CD14-positive monocyte (primary cell): ENCODE measurements around the gene HOXA5. TPM values are rescaled to one million over a fixed set of nuclear protein-coding genes. Genes with fewer than 3 reads are reported as not detected.

Source experiments
- DNase-seq, 3 donors: peaks; one replicate each; pipeline ENCODE4 v3.0.0-alpha.2; 2011 to 2022
- H2AFZ ChIP-seq: 2 replicates; pipeline ENCODE4 v1.6.0; 2012; ENCODE audit warnings: mild to moderate bottlenecking, low read depth, low read length, inconsistent platforms; ENCODE audit not compliant: insufficient read depth, poor library complexity, severe bottlenecking
- H3K27ac ChIP-seq, 2 donors: 1 replicate in 1 of 2; 2 replicates in 1 of 2; pipeline ENCODE4 v1.5.1; 2012 to 2013; ENCODE audit warnings: low read length in 2 of 2, control low read depth in 1 of 2, inconsistent platforms in 1 of 2, low read depth in 1 of 2, mild to moderate bottlenecking in 1 of 2
- H3K27me3 ChIP-seq, 2 donors: one replicate each; pipeline versions ENCODE4 v1.6.0 to v1.6.1; 2011 to 2013; ENCODE audit warnings: low read length in 2 of 2; ENCODE audit not compliant: control insufficient read depth in 2 of 2, insufficient read depth in 2 of 2
- H3K36me3 ChIP-seq, 2 donors: replicated peaks in 1 of 2; 1 replicate in 1 of 2; 2 replicates in 1 of 2; pipeline versions ENCODE4 v1.5.1 to v1.6.1; 2012 to 2013; ENCODE audit warnings: low read length in 2 of 2, control low read depth in 1 of 2, inconsistent platforms in 1 of 2, mild to moderate bottlenecking in 1 of 2; ENCODE audit not compliant: insufficient read depth in 2 of 2, control insufficient read depth in 1 of 2
- H3K4me1 ChIP-seq, 2 donors: 1 replicate in 1 of 2; 2 replicates in 1 of 2; pipeline versions ENCODE4 v1.5.1 to v1.6.1; 2012 to 2013; ENCODE audit warnings: low read length in 2 of 2, control low read depth in 1 of 2, inconsistent platforms in 1 of 2, mild to moderate bottlenecking in 1 of 2, moderate library complexity in 1 of 2; ENCODE audit not compliant: insufficient read depth in 2 of 2, control insufficient read depth in 1 of 2
- H3K4me2 ChIP-seq: replicated peaks from 2 replicates; pipeline ENCODE3; 2012; ENCODE audit warnings: low read length, moderate library complexity, mild to moderate bottlenecking; ENCODE audit not compliant: poor library complexity, severe bottlenecking; ENCODE audit errors: extremely low read depth
- H3K4me3 ChIP-seq, 3 experiments: fragments of 200-600 bp in 1 of 3; sonication (generic) in 1 of 3; replicated peaks in 1 of 3; 1 replicate in 2 of 3; 2 replicates in 1 of 3; pipeline ENCODE4 v1.5.1; 2011 to 2013; ENCODE audit warnings: low read length in 3 of 3, mild to moderate bottlenecking in 3 of 3, control low read depth in 2 of 3, low read depth in 2 of 3, inconsistent platforms in 1 of 3, moderate library complexity in 1 of 3
- H3K79me2 ChIP-seq: 2 replicates; pipeline ENCODE4 v1.6.0; 2012; ENCODE audit warnings: mild to moderate bottlenecking, control low read depth, inconsistent platforms, low read length, moderate library complexity; ENCODE audit not compliant: insufficient read depth
- H3K9ac ChIP-seq: 2 replicates; pipeline ENCODE4 v1.6.0; 2017; ENCODE audit warnings: low read length, mild to moderate bottlenecking; ENCODE audit not compliant: insufficient read depth, poor library complexity, severe bottlenecking
- H3K9me3 ChIP-seq, 2 donors: replicated peaks in 1 of 2; 1 replicate in 1 of 2; 2 replicates in 1 of 2; pipeline versions ENCODE4 v1.5.1 to v1.6.1; 2012 to 2013; ENCODE audit warnings: low read length in 2 of 2, control low read depth in 1 of 2; ENCODE audit not compliant: control insufficient read depth in 1 of 2, insufficient read depth in 1 of 2
- H4K20me1 ChIP-seq: 2 replicates; pipeline ENCODE4 v1.6.0; 2012; ENCODE audit warnings: mild to moderate bottlenecking, low read length, control low read depth, moderate library complexity; ENCODE audit not compliant: insufficient read depth
- H3K27ac Mint-ChIP-seq, 7 donors: one replicate each; pipeline ENCODE4 v1.8.0; 2020; ENCODE audit warnings: mild to moderate bottlenecking in 7 of 7, mixed read lengths in 7 of 7, moderate library complexity in 6 of 7, inconsistent platforms in 2 of 7
- H3K27me3 Mint-ChIP-seq, 3 donors: one replicate each; pipeline ENCODE4 v1.8.0; 2021 to 2022; ENCODE audit warnings: low read depth in 3 of 3, mild to moderate bottlenecking in 3 of 3, mixed read lengths in 3 of 3, moderate library complexity in 3 of 3, inconsistent platforms in 1 of 3
- H3K36me3 Mint-ChIP-seq, 2 donors: one replicate each; pipeline ENCODE4 v1.8.0; 2020; ENCODE audit warnings: mixed read lengths in 2 of 2, inconsistent platforms in 1 of 2, mild to moderate bottlenecking in 1 of 2
- H3K4me1 Mint-ChIP-seq: one replicate; pipeline ENCODE4 v1.8.0; 2020; ENCODE audit warnings: mild to moderate bottlenecking, mixed read lengths
- H3K4me3 Mint-ChIP-seq, 2 donors: one replicate each; pipeline ENCODE4 v1.8.0; 2020; ENCODE audit warnings: mild to moderate bottlenecking in 2 of 2, mixed read lengths in 2 of 2, moderate library complexity in 1 of 2
- H3K9me3 Mint-ChIP-seq, 7 donors: one replicate each; pipeline ENCODE4 v1.8.0; 2020 to 2022; ENCODE audit warnings: mixed read lengths in 7 of 7, mild to moderate bottlenecking in 6 of 7, moderate library complexity in 6 of 7, inconsistent platforms in 2 of 7
- WGBS: methylation state at CpG from one replicate; pipeline ENCODE4 v1.1.5; 2013; ENCODE audit warnings: missing lambda C conversion rate; ENCODE audit not compliant: insufficient coverage; 5-methylcytosine and 5-hydroxymethylcytosine counted together
- intact Hi-C, 2 donors: fragments of 100-400 bp; cut with micrococcal nuclease; formaldehyde crosslinking; loops; one replicate each; pipeline versions ENCODE4 v1.15.0 to v1.15.1; 2023
- polyA plus RNA-seq, 3 donors: library from polyadenylated mRNA; depleted of rRNA in 1 of 3; unstranded in 2 of 3; stranded (reverse) in 1 of 3; fragments of 300-500 nt in 2 of 3; fragments of >200 nt in 1 of 3; fragmentation: Illumina TruSeq in 2 of 3; gene quantifications; 1 replicate in 2 of 3; 2 replicates in 1 of 3; pipeline ENCODE4 v1.2.3, GENCODE V29; 2012 to 2021
- TF ChIP-seq, protein P1 (sequence below): fragments of 200-600 bp; IDR thresholded peaks from one replicate; pipeline ENCODE4 v1.8.0; 2022; ENCODE audit warnings: antibody characterized with exemption, mild to moderate bottlenecking

The HOXA5 gene
- polyA plus RNA-seq, 3 donors = 0.85 to 3.0 (median 1.8) TPM

DNA sequence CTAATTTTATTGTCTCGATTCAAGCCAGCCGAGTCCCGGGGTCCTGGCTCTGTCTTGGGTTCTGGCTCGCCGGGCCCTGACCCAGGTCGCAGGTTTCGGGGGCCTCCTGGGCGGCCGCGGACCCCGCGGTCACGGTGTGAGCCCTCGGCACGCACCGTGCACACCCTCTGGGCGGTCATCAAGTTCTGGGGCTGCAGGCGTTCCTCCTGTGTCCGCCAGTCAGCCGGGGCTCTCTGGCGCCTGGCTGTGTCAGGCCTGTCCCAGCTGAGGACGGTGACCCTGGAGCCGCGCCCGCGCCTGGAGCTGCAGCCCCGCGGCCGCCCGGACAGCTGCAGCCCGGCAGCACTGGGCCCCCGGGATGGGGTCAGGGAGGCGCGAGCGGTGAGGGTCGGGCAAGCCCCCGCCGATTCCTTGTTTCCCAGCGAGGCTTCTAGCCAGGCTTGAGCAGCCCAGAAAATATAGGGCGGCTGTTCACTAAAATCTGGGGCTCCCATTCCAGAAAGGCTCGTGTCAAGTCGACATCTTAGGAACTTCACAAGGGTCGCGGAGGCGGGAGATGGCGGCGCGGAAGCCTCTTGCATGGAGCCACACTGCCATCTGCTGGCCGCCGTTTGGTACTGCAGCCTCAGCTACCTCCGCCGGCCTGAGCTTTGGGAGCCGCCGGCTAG lies 17.2 kb upstream of the HOXA5 start:
- peaks cover 60 to 77% of the 10 kb centered on the region in 2 donors for H3K4me1 ChIP-seq
- peak overlapping the region; percentile 92 for H3K4me2 ChIP-seq
- no peaks in the 10 kb centered on the region for H3K36me3 ChIP-seq
- peaks cover 67% of the 10 kb centered on the region for H3K4me1 Mint-ChIP-seq
- H4K20me1 ChIP-seq = no peaks in the 10 kb centered on the region
- H2AFZ ChIP-seq = peak overlapping the region; percentile 90
- H3K27ac Mint-ChIP-seq = peak overlapping the region in 5 of 7 donors; percentile 14 to 80 (median 30)
- H3K27me3 Mint-ChIP-seq = peaks cover 84 to 93% (median 85%) of the 10 kb centered on the region in 3 donors
- under 1% methylated on average over 54 of the region's 54 CpGs for WGBS
- H3K79me2 ChIP-seq = peaks cover 7% of the 10 kb centered on the region
- H3K36me3 Mint-ChIP-seq = peaks cover 8 to 32% of the 10 kb centered on the region in 2 donors
- intact Hi-C loops = loop anchor here (5.0 to 10.0 kb wide), 4 partner anchors 306 to 793 kb away; no protein-coding TSS in a partner anchor
- H3K4me3 ChIP-seq = peak overlapping the region; percentile 53 to 94 (median 79)
- H3K9ac ChIP-seq = peak overlapping the region; percentile 37
- H3K27ac ChIP-seq = peak overlapping the region in 1 of 2 donors; percentile 52
- H3K4me3 Mint-ChIP-seq = peak overlapping the region; percentile 86
- H3K9me3 Mint-ChIP-seq = peaks cover 0 to 48% (median 26%) of the 10 kb centered on the region in 7 donors
- TF ChIP-seq, protein P1, sequence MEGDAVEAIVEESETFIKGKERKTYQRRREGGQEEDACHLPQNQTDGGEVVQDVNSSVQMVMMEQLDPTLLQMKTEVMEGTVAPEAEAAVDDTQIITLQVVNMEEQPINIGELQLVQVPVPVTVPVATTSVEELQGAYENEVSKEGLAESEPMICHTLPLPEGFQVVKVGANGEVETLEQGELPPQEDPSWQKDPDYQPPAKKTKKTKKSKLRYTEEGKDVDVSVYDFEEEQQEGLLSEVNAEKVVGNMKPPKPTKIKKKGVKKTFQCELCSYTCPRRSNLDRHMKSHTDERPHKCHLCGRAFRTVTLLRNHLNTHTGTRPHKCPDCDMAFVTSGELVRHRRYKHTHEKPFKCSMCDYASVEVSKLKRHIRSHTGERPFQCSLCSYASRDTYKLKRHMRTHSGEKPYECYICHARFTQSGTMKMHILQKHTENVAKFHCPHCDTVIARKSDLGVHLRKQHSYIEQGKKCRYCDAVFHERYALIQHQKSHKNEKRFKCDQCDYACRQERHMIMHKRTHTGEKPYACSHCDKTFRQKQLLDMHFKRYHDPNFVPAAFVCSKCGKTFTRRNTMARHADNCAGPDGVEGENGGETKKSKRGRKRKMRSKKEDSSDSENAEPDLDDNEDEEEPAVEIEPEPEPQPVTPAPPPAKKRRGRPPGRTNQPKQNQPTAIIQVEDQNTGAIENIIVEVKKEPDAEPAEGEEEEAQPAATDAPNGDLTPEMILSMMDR = peak; percentile 100
- peaks cover under 1 to 39% of the 10 kb centered on the region in 2 donors for H3K9me3 ChIP-seq
- H3K27me3 ChIP-seq = peaks cover 61 to 92% of the 10 kb centered on the region in 2 donors
- DNase-seq = peak; percentile 70 to 84 (median 78)

DNA sequence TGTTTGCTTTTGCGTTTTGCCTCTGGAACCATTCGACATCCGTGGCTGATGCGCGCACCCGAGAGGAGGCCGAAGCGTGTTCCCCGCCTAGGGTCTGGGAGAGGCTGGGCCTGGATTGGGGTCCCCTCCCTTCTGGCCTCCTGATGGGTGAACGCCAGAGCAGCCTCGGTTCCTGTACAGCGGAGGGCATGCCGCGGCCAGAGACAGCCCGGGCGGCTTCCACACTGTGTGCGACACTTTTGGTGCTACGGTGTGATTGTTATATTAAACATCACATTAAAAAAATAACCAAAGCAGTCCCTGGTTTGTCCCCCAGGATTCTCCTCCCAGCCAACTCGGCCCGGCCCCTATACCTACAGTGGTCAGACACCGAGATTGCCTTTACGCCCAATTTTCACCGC lies 16.7 kb upstream of the HOXA5 start:
- H3K9me3 ChIP-seq = peaks cover 0 to 45% of the 10 kb centered on the region in 2 donors
- Mint-ChIP-seq H3K36me3 (peaks cover 8 to 31% of the 10 kb centered on the region in 2 donors), H3K27me3 (peaks cover 85 to 93% (median 86%) of the 10 kb centered on the region in 3 donors), H3K9me3 (peaks cover 0 to 48% (median 21%) of the 10 kb centered on the region in 7 donors), H3K27ac (no peak overlapping the region), H3K4me3 (peak overlapping the region; percentile 64 to 86), H3K4me1 (peaks cover 67% of the 10 kb centered on the region)
- peaks cover 60 to 77% of the 10 kb centered on the region in 2 donors for H3K4me1 ChIP-seq
- TF ChIP-seq, protein P1 = no peak
- peak overlapping the region; percentile 4 for H3K9ac ChIP-seq
- intact Hi-C loops = loop anchor here (5.0 to 10.0 kb wide), 4 partner anchors 305 to 793 kb away; no protein-coding TSS in a partner anchor
- WGBS = under 1% methylated on average over 15 of the region's 23 CpGs
- peak overlapping the region; percentile 92 for H3K4me2 ChIP-seq
- H2AFZ ChIP-seq = peak overlapping the region; percentile 90
- H3K79me2 ChIP-seq = peaks cover 7% of the 10 kb centered on the region
- DNase-seq = no peak
- H4K20me1 ChIP-seq = no peaks in the 10 kb centered on the region
- H3K27me3 ChIP-seq = peaks cover 65 to 92% of the 10 kb centered on the region in 2 donors
- H3K36me3 ChIP-seq = no peaks in the 10 kb centered on the region
- H3K27ac ChIP-seq = no peak overlapping the region
- H3K4me3 ChIP-seq = peak overlapping the region; percentile 53 to 94 (median 79)
